Neural cell (in vitro differentiated cells): ENCODE results near the gene TMEM43. TPM values are rescaled to one million over a fixed set of nuclear protein-coding genes. Genes with fewer than 3 reads are reported as not detected.

Source experiments
- H2AFZ ChIP-seq: fragments of 200-600, 300-800 bp; sonication (generic), shearing (Covaris generic); 2 replicates; pipeline ENCODE4 v1.6.0; 2014; ENCODE audit warnings: low read depth, mild to moderate bottlenecking, antibody characterized with exemption, low read length, moderate library complexity
- H3F3A ChIP-seq: fragments of 200-600 bp; shearing (Covaris generic); 2 replicates; pipeline ENCODE4 v1.6.1; 2016; ENCODE audit warnings: mild to moderate bottlenecking, moderate library complexity, mixed read lengths, antibody characterized with exemption, low read length; ENCODE audit not compliant: insufficient read depth, poor library complexity, severe bottlenecking
- H3K27ac ChIP-seq: fragments of 200-600, 300-800 bp; sonication (generic), shearing (Covaris generic); 2 replicates; pipeline ENCODE4 v1.5.1; 2014; ENCODE audit warnings: mild to moderate bottlenecking, low read length, moderate library complexity
- H3K27me3 ChIP-seq: fragments of 300-800, 200-600 bp; sonication (generic), shearing (Covaris generic); 2 replicates; pipeline ENCODE4 v1.6.0; 2014; ENCODE audit warnings: mild to moderate bottlenecking, low read depth, low read length, moderate library complexity; ENCODE audit not compliant: insufficient read depth
- H3K36me3 ChIP-seq: fragments of 300-800, 200-600 bp; sonication (generic), shearing (Covaris generic); 2 replicates; pipeline ENCODE4 v1.5.1; 2014; ENCODE audit warnings: mild to moderate bottlenecking, antibody characterized with exemption, low read length, moderate library complexity; ENCODE audit not compliant: insufficient read depth
- H3K4me2 ChIP-seq: fragments of 300-800, 200-600 bp; sonication (generic), shearing (Covaris generic); 2 replicates; pipeline ENCODE4 v1.6.0; 2014; ENCODE audit warnings: mild to moderate bottlenecking, low read length
- H3K4me3 ChIP-seq: fragments of 300-800, 200-600 bp; sonication (generic), shearing (Covaris generic); 2 replicates; pipeline ENCODE4 v1.5.1; 2014; ENCODE audit warnings: mild to moderate bottlenecking, low read length, moderate library complexity
- H3K79me2 ChIP-seq: fragments of 200-600 bp; shearing (Covaris generic); replicated peaks from 2 replicates; pipeline ENCODE4 v1.6.0; 2014; ENCODE audit warnings: mild to moderate bottlenecking, low read length, moderate library complexity; ENCODE audit not compliant: insufficient read depth
- H3K9ac ChIP-seq: fragments of 300-800, 200-600 bp; sonication (generic), shearing (Covaris generic); 2 replicates; pipeline ENCODE4 v1.6.1; 2016; ENCODE audit warnings: mild to moderate bottlenecking, low read length, mixed read lengths
- H3K9me2 ChIP-seq: fragments of 200-600 bp; shearing (Covaris generic); 2 replicates; pipeline ENCODE4 v1.6.1; 2016; ENCODE audit warnings: mild to moderate bottlenecking, low read length, mixed read lengths; ENCODE audit not compliant: insufficient read depth
- H3K9me3 ChIP-seq: fragments of 200-600, 300-800 bp; sonication (generic), shearing (Covaris generic); 2 replicates; pipeline ENCODE4 v1.6.1; 2016; ENCODE audit warnings: mild to moderate bottlenecking, mixed run types, low read length, moderate library complexity, mixed read lengths
- H4K20me1 ChIP-seq: fragments of 200-600 bp; shearing (Covaris generic); 2 replicates; pipeline ENCODE4 v1.6.1; 2016; ENCODE audit warnings: mild to moderate bottlenecking, mixed run types; ENCODE audit not compliant: insufficient read depth
- EP300 ChIP-seq: fragments of 450-650 bp; conservative IDR thresholded peaks from 2 replicates; pipeline ENCODE4 v1.6.1; 2014; ENCODE audit warnings: antibody characterized with exemption, mild to moderate bottlenecking, moderate library complexity; ENCODE audit not compliant: poor library complexity, severe bottlenecking
- EZH2 ChIP-seq: fragments of 200-600, 300-800 bp; shearing (Covaris generic), sonication (generic); IDR thresholded peaks from 2 replicates; pipeline ENCODE4 v1.6.1; 2014; ENCODE audit warnings: antibody characterized with exemption, low read length, borderline replicate concordance, mild to moderate bottlenecking; ENCODE audit not compliant: insufficient read depth, poor library complexity, severe bottlenecking
- MXI1 ChIP-seq: fragments of 450-650 bp; conservative IDR thresholded peaks from 2 replicates; pipeline ENCODE4 v1.6.1; 2014; ENCODE audit warnings: antibody characterized with exemption, mild to moderate bottlenecking; ENCODE audit not compliant: poor library complexity, severe bottlenecking
- POLR2AphosphoS5 ChIP-seq: IDR thresholded peaks from 2 replicates; pipeline ENCODE4 v1.6.1; 2012
- RAD21 ChIP-seq: fragments of 450-650 bp; conservative IDR thresholded peaks from 2 replicates; pipeline ENCODE4 v1.6.1; 2014; ENCODE audit warnings: antibody characterized with exemption, mild to moderate bottlenecking, moderate library complexity
- REST ChIP-seq: IDR thresholded peaks from 2 replicates; pipeline ENCODE4 v1.6.1; 2012; ENCODE audit warnings: borderline replicate concordance
- SMC3 ChIP-seq: fragments of 450-650 bp; conservative IDR thresholded peaks from 2 replicates; pipeline ENCODE4 v1.6.1; 2014; ENCODE audit warnings: antibody characterized with exemption, mild to moderate bottlenecking, moderate library complexity; ENCODE audit not compliant: poor library complexity
- TAF1 ChIP-seq: IDR thresholded peaks from 2 replicates; pipeline ENCODE4 v1.6.1; 2012; ENCODE audit warnings: low read depth
- polyA plus RNA-seq: library from polyadenylated mRNA; depleted of rRNA; stranded (reverse); fragments of >200 nt; gene quantifications from 2 replicates; pipeline ENCODE4 v1.2.3, GENCODE V29; 2014
- TF ChIP-seq, protein P1 (sequence below): fragments of 450-650 bp; IDR thresholded peaks from 2 replicates; pipeline ENCODE4 v1.5.1; 2014; ENCODE audit warnings: antibody characterized with exemption, mild to moderate bottlenecking, moderate library complexity; ENCODE audit not compliant: poor library complexity, severe bottlenecking

Gene TMEM43
- polyA plus RNA-seq, 1 donor from 2014 or later = 61.3 TPM

GRCh38 chr3:14130230-14130629 lies 5.4 kb downstream of the TMEM43 start:
- Histone ChIP-seq H3K4me3 (no peak overlapping the region), H3K9me3 (no peaks in the 10 kb centered on the region), H4K20me1 (no peaks in the 10 kb centered on the region), H3K27me3 (no peaks in the 10 kb centered on the region), H3K4me2 (no peak overlapping the region), H3K27ac (no peak overlapping the region), H3K79me2 (peaks cover 37% of the 10 kb centered on the region), H3F3A (no peaks in the 10 kb centered on the region), H3K9me2 (no peaks in the 10 kb centered on the region), H3K9ac (no peak overlapping the region), H3K36me3 (peaks cover 9% of the 10 kb centered on the region), H2AFZ (no peak overlapping the region)
- TF ChIP-seq MXI1 (no peak), REST (no peak), TAF1 (no peak), SMC3 (no peak), EP300 (no peak), POLR2AphosphoS5 (no peak)
- TF ChIP-seq, protein P1, sequence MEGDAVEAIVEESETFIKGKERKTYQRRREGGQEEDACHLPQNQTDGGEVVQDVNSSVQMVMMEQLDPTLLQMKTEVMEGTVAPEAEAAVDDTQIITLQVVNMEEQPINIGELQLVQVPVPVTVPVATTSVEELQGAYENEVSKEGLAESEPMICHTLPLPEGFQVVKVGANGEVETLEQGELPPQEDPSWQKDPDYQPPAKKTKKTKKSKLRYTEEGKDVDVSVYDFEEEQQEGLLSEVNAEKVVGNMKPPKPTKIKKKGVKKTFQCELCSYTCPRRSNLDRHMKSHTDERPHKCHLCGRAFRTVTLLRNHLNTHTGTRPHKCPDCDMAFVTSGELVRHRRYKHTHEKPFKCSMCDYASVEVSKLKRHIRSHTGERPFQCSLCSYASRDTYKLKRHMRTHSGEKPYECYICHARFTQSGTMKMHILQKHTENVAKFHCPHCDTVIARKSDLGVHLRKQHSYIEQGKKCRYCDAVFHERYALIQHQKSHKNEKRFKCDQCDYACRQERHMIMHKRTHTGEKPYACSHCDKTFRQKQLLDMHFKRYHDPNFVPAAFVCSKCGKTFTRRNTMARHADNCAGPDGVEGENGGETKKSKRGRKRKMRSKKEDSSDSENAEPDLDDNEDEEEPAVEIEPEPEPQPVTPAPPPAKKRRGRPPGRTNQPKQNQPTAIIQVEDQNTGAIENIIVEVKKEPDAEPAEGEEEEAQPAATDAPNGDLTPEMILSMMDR = no peak

DNA sequence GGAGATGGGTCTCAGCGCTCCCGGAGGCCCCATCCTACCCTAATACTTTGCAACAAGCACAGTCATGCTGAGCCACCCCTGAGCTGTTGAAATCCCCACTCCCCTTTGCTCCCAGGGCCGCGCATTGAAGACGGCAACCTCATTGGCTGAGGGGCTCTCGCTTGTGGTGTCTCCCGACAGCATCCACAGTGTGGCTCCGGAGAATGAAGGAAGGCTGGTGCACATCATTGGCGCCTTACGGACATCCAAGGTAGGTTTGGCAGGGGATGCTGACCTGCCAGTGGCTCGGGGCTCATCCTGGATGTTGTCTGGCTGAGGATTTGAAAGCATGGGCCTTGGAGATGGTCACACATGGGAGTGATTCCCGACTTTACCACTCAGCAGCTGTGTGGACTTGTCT lies 5.9 kb downstream of the TMEM43 start:
- Histone ChIP-seq H3K27me3 (no peaks in the 10 kb centered on the region), H3K9me3 (no peaks in the 10 kb centered on the region), H3K36me3 (peaks cover 9% of the 10 kb centered on the region), H3K27ac (no peak overlapping the region), H3K79me2 (peaks cover 32% of the 10 kb centered on the region), H3K9me2 (no peaks in the 10 kb centered on the region), H3K4me3 (no peak overlapping the region), H3F3A (no peaks in the 10 kb centered on the region), H3K4me2 (no peak overlapping the region), H2AFZ (no peak overlapping the region), H3K9ac (no peak overlapping the region), H4K20me1 (no peaks in the 10 kb centered on the region)
- no peak for TF ChIP-seq EP300
- no peak for TF ChIP-seq RAD21
- TF ChIP-seq TAF1 = no peak

GRCh38 chr3:14131134-14131533 lies 6.3 kb downstream of the TMEM43 start:
- Histone ChIP-seq H3K4me2 (no peak overlapping the region), H3F3A (no peaks in the 10 kb centered on the region), H3K4me3 (no peak overlapping the region), H3K9ac (no peak overlapping the region), H3K27ac (no peak overlapping the region), H4K20me1 (no peaks in the 10 kb centered on the region), H3K9me2 (no peaks in the 10 kb centered on the region), H3K9me3 (no peaks in the 10 kb centered on the region), H2AFZ (no peak overlapping the region), H3K79me2 (peaks cover 28% of the 10 kb centered on the region), H3K36me3 (peaks cover 9% of the 10 kb centered on the region), H3K27me3 (no peaks in the 10 kb centered on the region)
- TF ChIP-seq EP300 (no peak), REST (no peak), EZH2 (no peak), SMC3 (no peak), MXI1 (no peak), RAD21 (no peak), TAF1 (no peak), POLR2AphosphoS5 (no peak)
- TF ChIP-seq, protein P1 = no peak
